ENCODE data around the gene GANC.
"Not testable (repeated sequence)": the region's sequence is repeated elsewhere in the genome, so short reads cannot be mapped to it uniquely, and the experiment has no call there.

GANC gene

GRCh38 chr15:42282344-42282743, 9.3 kb downstream of the GANC start:
- in situ Hi-C loops (cut with MboI; ENCODE audit: low sequenced_read_pairs) = no loop called here

DNA sequence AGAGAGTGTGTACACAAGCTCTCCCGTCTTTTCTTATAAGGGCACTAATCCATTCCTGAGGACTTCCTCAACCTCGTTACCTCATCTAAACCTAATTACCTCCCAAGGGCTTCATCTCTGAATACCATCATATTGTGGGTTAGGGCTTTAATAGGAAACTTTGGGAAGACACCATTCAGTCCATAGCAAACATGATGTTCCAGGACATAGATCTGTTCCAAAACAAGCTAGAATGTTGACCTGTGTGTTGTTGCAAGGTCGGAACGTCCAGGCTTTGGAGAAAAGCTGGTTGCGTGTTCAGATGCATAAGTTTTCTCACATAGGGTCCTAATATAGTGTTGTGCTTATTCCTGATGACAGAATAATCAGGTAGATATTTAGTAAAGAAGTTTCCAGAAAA, 9.9 kb downstream of the GANC start:
- in situ Hi-C loops (cut with MboI; ENCODE audit: low sequenced_read_pairs) = no loop called here

GRCh38 chr15:42283671-42284070, 10.7 kb downstream of the GANC start:
- in situ Hi-C loops (cut with MboI; ENCODE audit: low sequenced_read_pairs) = no loop called here

GRCh38 chr15:42284551-42284950, 11.6 kb downstream of the GANC start:
- in situ Hi-C loops (cut with MboI; ENCODE audit: low sequenced_read_pairs) = no loop called here

DNA sequence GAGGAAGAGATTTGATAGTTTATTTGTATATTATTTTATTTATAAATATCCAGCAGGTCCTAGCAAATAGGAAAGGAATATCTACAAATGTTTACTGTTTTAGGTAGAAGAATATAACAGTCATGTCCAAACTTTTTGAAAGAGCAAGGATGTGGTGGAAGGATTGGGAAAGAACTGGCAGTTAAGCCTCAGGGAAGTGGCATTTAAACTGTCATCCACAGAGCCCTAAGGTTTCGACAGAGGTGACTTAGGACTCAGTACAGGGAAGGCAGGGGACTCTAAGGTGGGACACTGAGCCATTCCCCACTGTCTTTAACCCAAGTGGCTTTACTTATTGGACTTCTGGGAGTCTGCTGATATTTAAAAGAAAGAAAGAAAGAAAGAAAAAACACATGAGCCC, 12.0 kb downstream of the GANC start:
- in situ Hi-C loops (cut with MboI; ENCODE audit: low sequenced_read_pairs) = no loop called here

DNA sequence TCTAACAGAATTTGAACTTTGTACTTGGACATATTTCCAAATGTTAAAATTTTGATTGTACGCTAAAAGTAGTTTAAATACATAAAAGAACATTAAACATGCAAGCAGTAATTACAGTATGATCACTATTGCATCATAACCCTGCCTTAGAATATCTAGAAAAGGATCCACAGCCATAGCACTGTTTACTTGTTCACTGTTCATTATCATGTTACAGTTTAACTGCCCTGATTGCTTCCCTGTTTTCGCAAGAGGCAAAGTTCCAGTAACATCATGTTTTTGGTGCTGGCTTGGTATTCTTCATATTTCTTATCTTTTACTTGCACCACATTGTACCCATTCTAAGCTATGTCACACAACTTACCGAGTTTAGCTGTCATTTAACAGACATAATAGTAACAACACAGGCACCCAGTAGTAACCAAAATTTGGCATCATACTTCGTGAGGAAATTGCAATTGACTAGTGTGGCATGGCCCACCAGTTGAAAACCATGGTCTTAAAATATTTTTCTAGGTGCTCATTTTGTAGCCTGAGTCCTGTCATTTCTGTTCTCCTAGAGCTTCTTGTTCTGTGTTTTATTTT, 13.5 kb downstream of the GANC start:
- in situ Hi-C loops (cut with MboI; ENCODE audit: low sequenced_read_pairs) = no loop called here

GRCh38 chr15:42287931-42288330, 14.9 kb downstream of the GANC start:
- in situ Hi-C loops (cut with MboI; ENCODE audit: low sequenced_read_pairs) = no loop called here

GRCh38 chr15:42289166-42289565, 16.2 kb downstream of the GANC start:
- in situ Hi-C loops (cut with MboI; ENCODE audit: low sequenced_read_pairs) = no loop called here

DNA sequence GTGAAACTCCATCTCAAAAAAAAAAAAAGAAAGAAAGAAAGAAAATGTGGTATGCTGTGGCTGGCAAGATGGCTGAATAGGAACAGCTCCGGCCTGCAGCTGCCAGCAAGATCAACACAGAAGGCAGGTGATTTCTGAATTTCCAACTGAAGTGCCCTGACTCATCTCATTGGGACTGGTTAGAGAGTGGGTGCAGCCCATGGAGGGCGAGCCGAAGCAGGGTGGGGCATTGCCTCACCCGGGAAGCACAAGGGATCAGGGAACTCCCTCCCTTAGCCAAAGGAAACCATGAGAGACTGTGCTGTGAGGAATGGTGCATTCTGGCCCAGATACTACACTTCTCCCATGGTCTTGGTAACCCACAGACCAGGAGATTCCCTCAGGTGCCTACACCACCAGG, 28.0 kb downstream of the GANC start:
- in situ Hi-C loops (cut with MboI; ENCODE audit: low sequenced_read_pairs) = not testable (repeated sequence)

DNA sequence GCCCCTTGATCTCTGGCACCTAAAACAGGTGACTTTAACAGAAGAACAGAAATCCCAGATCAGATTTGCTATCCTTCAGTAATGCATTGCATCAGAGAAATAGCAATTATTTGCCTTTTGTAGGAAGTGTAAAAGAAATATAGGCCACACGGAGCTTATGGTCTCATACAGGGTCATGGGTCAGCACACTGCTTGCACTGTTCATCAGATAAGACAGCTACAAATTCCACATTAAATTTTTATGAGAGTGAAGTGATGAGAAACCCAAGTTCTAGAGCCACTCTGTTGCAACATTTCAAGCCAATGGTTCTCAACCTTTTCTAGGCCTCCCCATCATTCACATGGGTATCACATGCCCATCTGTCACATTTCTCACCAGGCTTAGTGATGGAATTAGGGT, 33.7 kb downstream of the GANC start:
- in situ Hi-C loops (cut with MboI; ENCODE audit: low sequenced_read_pairs) = no loop called here

GRCh38 chr15:42313463-42313862, 40.5 kb downstream of the GANC start:
- in situ Hi-C loops (cut with MboI; ENCODE audit: low sequenced_read_pairs) = no loop called here

GRCh38 chr15:42314818-42315217, 41.8 kb downstream of the GANC start:
- in situ Hi-C loops (cut with MboI; ENCODE audit: low sequenced_read_pairs) = no loop called here

- in situ Hi-C loops (cut with MboI; ENCODE audit: low sequenced_read_pairs) = no loop called here
Observed at GRCh38 chr15:42315521-42315920, 42.5 kb downstream of the GANC start.

- in situ Hi-C loops (cut with MboI; ENCODE audit: low sequenced_read_pairs) = not testable (repeated sequence)
Observed at GRCh38 chr15:42316282-42316805, 43.3 kb downstream of the GANC start.

DNA sequence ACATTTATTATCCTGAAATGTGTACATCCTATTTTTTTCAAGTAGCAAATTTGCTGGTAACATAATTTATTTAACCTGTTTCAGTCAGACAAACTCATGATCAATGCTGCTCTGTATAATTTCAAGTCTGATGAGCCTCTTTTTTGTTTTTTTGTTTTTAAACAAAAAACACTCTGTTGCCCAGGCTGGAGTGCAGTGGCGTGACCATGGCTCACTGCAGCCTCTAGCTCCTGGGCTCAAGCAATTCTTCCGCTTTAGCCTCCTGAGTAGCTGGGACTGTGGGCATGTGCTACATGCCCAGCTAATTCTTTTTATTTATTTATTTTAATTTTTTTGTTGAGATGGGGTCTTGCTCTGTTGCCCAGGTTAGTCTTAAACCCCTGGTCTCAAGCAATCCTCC, 46.2 kb downstream of the GANC start:
- in situ Hi-C loops (cut with MboI; ENCODE audit: low sequenced_read_pairs) = no loop called here

DNA sequence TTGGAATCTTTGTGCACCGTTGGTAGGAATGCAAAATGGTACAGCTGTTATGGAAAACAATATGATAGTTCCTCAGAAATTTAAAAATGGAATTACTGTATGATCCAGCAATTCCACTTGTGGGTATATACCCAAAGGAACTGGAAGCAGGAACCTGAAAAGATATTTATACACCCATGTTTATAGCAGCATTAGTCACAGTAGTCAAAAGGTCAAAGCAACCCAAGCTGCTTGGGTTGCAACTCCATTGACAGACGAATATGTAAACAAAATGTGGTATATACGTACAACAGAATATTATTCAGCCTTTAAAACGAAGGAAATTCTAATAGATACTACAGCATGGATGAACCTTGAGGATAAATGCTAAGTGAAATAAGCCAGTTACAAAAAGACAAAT, 51.3 kb downstream of the GANC start:
- in situ Hi-C loops (cut with MboI; ENCODE audit: low sequenced_read_pairs) = no loop called here

DNA sequence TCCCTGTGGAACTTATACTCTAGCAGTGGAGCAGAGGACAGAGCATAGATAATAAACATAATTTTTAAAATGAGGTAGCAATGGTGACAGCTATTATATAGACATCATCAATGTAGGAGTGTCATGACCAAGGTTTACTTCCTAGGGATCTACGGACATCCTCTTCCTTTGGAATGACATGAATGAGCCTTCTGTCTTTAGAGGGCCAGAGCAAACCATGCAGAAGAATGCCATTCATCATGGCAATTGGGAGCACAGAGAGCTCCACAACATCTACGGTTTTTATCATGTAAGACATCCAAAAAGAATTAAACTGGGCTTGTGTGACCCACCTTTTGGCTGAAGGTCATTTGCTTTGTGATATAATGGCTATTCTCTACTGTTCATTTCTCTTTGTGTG, 56.2 kb downstream of the GANC start:
- in situ Hi-C loops (cut with MboI; ENCODE audit: low sequenced_read_pairs) = no loop called here

- in situ Hi-C loops (cut with MboI; ENCODE audit: low sequenced_read_pairs) = no loop called here
Observed at GRCh38 chr15:42329992-42330391, 57.0 kb downstream of the GANC start.

GRCh38 chr15:42331235-42331634, 58.2 kb downstream of the GANC start:
- in situ Hi-C loops (cut with MboI; ENCODE audit: low sequenced_read_pairs) = no loop called here

GRCh38 chr15:42332331-42332730, 59.3 kb downstream of the GANC start:
- in situ Hi-C loops (cut with MboI; ENCODE audit: low sequenced_read_pairs) = no loop called here

GRCh38 chr15:42335074-42335473, 62.1 kb downstream of the GANC start:
- in situ Hi-C loops (cut with MboI; ENCODE audit: low sequenced_read_pairs) = no loop called here

DNA sequence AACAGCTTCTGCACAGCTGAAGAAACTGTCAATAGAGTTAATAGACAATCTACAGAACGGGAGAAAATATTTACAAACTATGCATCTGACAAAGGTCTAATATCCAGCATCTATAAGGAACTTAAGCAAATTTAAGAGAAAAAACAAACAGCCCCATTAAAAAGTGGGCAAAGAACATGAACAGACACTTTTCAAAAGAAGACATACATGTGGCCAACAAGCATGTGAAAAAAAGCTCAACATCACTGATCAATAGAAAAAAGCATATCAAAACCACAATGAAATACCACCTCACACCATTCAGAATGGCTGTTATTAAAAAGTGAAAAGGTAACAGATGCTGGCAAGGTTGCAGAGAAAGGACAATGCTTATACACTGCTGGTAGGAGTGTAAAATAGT, 63.6 kb downstream of the GANC start:
- in situ Hi-C loops (cut with MboI; ENCODE audit: low sequenced_read_pairs) = not testable (repeated sequence)

GRCh38 chr15:42337104-42337503, 64.1 kb downstream of the GANC start:
- in situ Hi-C loops (cut with MboI; ENCODE audit: low sequenced_read_pairs) = not testable (repeated sequence)
